A673 (cell line): ENCODE data around the gene MAGED4B. TPM values are rescaled to one million over a fixed set of nuclear protein-coding genes. Genes with fewer than 3 reads are reported as not detected.
"Not testable (repeated sequence)": the region's sequence is repeated elsewhere in the genome, so short reads cannot be mapped to it uniquely, and the experiment has no call there.

Source experiments
- BruUV-seq: library from RNA; stranded (reverse); fragments of 400-500 nt; replicated peaks from 2 replicates; lab custom pipeline; 2021; lab: Mats Ljungman, UMichigan
- CTCF ChIA-PET: fragments of 300-600 bp; sonication (Branson Sonifier 250); formaldehyde crosslinking; loops from one replicate; lab custom pipeline; 2022; ENCODE audit warnings: antibody characterized with exemption; lab: Charles Lee
- POLR2A ChIA-PET: fragments of 300-600 bp; sonication (Branson Sonifier 250); formaldehyde crosslinking; loops from one replicate; lab custom pipeline; 2022; ENCODE audit warnings: antibody characterized with exemption; ENCODE audit not compliant: low non-redundant PET; lab: Charles Lee
- DNase-seq: peaks from one replicate; pipeline ENCODE4 v3.0.0-alpha.2; 2015; ENCODE audit warnings: low spot score
- H3K27ac ChIP-seq: fragments of 200-600 bp; sonication (generic); 2 replicates; pipeline ENCODE4 v1.5.1; 2016; ENCODE audit warnings: mixed run types, low read depth, mild to moderate bottlenecking, mixed read lengths, antibody characterized with exemption, low read length; ENCODE audit not compliant: poor library complexity, severe bottlenecking
- H3K27me3 ChIP-seq: fragments of 200-600 bp; sonication (generic); replicated peaks from 2 replicates; pipeline ENCODE4 v1.6.1; 2017; ENCODE audit warnings: mixed run types, low read depth, mild to moderate bottlenecking, mixed read lengths, antibody characterized with exemption, low read length; ENCODE audit not compliant: insufficient read depth, poor library complexity
- H3K36me3 ChIP-seq: fragments of 200-600 bp; sonication (generic); 2 replicates; pipeline ENCODE4 v1.6.1; 2016; ENCODE audit warnings: mixed run types, mild to moderate bottlenecking, mixed read lengths, antibody characterized with exemption, low read length; ENCODE audit not compliant: insufficient read depth, poor library complexity, severe bottlenecking
- H3K4me1 ChIP-seq: fragments of 200-600 bp; sonication (generic); 2 replicates; pipeline ENCODE4 v1.6.1; 2017; ENCODE audit warnings: mixed run types, mild to moderate bottlenecking, mixed read lengths, antibody characterized with exemption, low read length; ENCODE audit not compliant: insufficient read depth, poor library complexity, severe bottlenecking
- H3K4me3 ChIP-seq: fragments of 200-600 bp; sonication (generic); 2 replicates; pipeline ENCODE4 v1.5.1; 2016; ENCODE audit warnings: low read depth, mixed run types, mild to moderate bottlenecking, mixed read lengths, low read length; ENCODE audit not compliant: poor library complexity, severe bottlenecking
- H3K9me3 ChIP-seq: fragments of 200-600 bp; sonication (generic); 2 replicates; pipeline ENCODE4 v1.6.1; 2016; ENCODE audit warnings: mixed run types, low read depth, mild to moderate bottlenecking, mixed read lengths, antibody characterized with exemption, low read length; ENCODE audit not compliant: poor library complexity, severe bottlenecking
- CTCF ChIP-seq: fragments of 300-800, 200-600 bp; sonication (generic); conservative IDR thresholded peaks from 2 replicates; pipeline ENCODE4 v1.5.1; 2017; ENCODE audit warnings: low read depth, mild to moderate bottlenecking, antibody characterized with exemption, low read length, moderate library complexity, mixed read lengths
- EZH2 ChIP-seq: fragments of 200-600 bp; sonication (generic); IDR thresholded peaks from 2 replicates; pipeline ENCODE4 v1.6.1; 2017; ENCODE audit warnings: borderline replicate concordance, low read depth, mild to moderate bottlenecking, mixed read lengths, antibody characterized with exemption, low read length; ENCODE audit not compliant: poor library complexity, severe bottlenecking
- intact Hi-C: fragments of 100-400 bp; cut with micrococcal nuclease; formaldehyde crosslinking; loops from one replicate; pipeline ENCODE4 v1.10.0; 2022; ENCODE audit not compliant: unreplicated experiment
- total RNA-seq: library from RNA; stranded (reverse); gene quantifications from 2 replicates; pipeline ENCODE4 v1.2.3, GENCODE V29; 2021

The MAGED4B gene
- total RNA-seq, 1 experiment from 2014 or later, result 59.3 TPM

GRCh38 chrX:52078131-52078530 lies 9.1 kb upstream of the MAGED4B start:
- Histone ChIP-seq H3K9me3 (no peaks in the 10 kb centered on the region), H3K36me3 (no peaks in the 10 kb centered on the region), H3K4me3 (no peak overlapping the region), H3K4me1 (no peaks in the 10 kb centered on the region), H3K27me3 (no peaks in the 10 kb centered on the region), H3K27ac (no peak overlapping the region)
- POLR2A ChIA-PET, result no interaction called here
- TF ChIP-seq EZH2 (no peak), CTCF (no peak)
- BruUV-seq, result no TSS peak
- CTCF ChIA-PET, result no interaction called here
- no peak for DNase-seq
- intact Hi-C loops, result no loop called here

GRCh38 chrX:52042288-52042687 lies 26.7 kb downstream of the MAGED4B start:
- BruUV-seq, DNase-seq, CTCF ChIA-PET, POLR2A ChIA-PET, H3K4me3 ChIP-seq, H3K4me1 ChIP-seq, intact Hi-C loops, H3K36me3 ChIP-seq, H3K9me3 ChIP-seq, H3K27ac ChIP-seq: not testable (repeated sequence)
- H3K27me3 ChIP-seq, result peaks cover 10% of the 10 kb centered on the region

- Histone ChIP-seq H3K9me3 (no peaks in the 10 kb centered on the region), H3K4me1 (no peaks in the 10 kb centered on the region), H3K27me3 (peaks cover 6% of the 10 kb centered on the region), H3K27ac (no peak overlapping the region), H3K4me3 (no peak overlapping the region), H3K36me3 (no peaks in the 10 kb centered on the region)
- ChIA-PET CTCF (no interaction called here), POLR2A (no interaction called here)
- intact Hi-C loops, result no loop called here
- no peak for DNase-seq
- no peak for TF ChIP-seq CTCF
- no peak for TF ChIP-seq EZH2
- no TSS peak for BruUV-seq
Observed at GRCh38 chrX:52034211-52034610, 34.8 kb downstream of the MAGED4B start.

- POLR2A ChIA-PET, result no interaction called here
- no peak for TF ChIP-seq CTCF
- TF ChIP-seq EZH2, result no peak
- Histone ChIP-seq H3K9me3 (no peaks in the 10 kb centered on the region), H3K36me3 (no peaks in the 10 kb centered on the region), H3K4me1 (no peaks in the 10 kb centered on the region), H3K27me3 (no peaks in the 10 kb centered on the region), H3K4me3 (no peak overlapping the region), H3K27ac (no peak overlapping the region)
- intact Hi-C loops, result no loop called here
- no peak for DNase-seq
- no TSS peak for BruUV-seq
- CTCF ChIA-PET, result no interaction called here
Observed at GRCh38 chrX:52031371-52031770, 37.6 kb downstream of the MAGED4B start.
